Stomach (tissue), 9 donors: ENCODE results near the gene SNAP91. TPM values are rescaled to one million over a fixed set of nuclear protein-coding genes. Genes with fewer than 3 reads are reported as not detected.

Source experiments
- DNase-seq, 2 donors: peaks; one replicate each; pipeline versions ENCODE4 v3.0.0 to v3.0.0-alpha.2; 2013 to 2019
- H3K27ac ChIP-seq, 5 donors: fragments of 200-600 bp in 4 of 5; sonication (generic) in 4 of 5; one replicate each; pipeline ENCODE4 v1.5.1; 2013 to 2019; ENCODE audit warnings: mild to moderate bottlenecking in 1 of 5, moderate library complexity in 1 of 5
- H3K27me3 ChIP-seq, 3 donors: fragments of 200-600 bp; sonication (generic); one replicate each; pipeline ENCODE4 v1.5.1; 2017 to 2019; ENCODE audit warnings: mixed run types in 1 of 3
- H3K36me3 ChIP-seq, 4 donors: fragments of 200-600 bp; sonication (generic); 1 replicate in 3 of 4; 2 replicates in 1 of 4; pipeline ENCODE4 v1.5.1; 2016 to 2019
- H3K4me1 ChIP-seq, 4 donors: fragments of 200-600 bp; sonication (generic); one replicate each; pipeline ENCODE4 v1.5.1; 2016 to 2019
- H3K4me3 ChIP-seq, 4 donors: fragments of 200-600 bp; sonication (generic) in 3 of 4; one replicate each; pipeline ENCODE4 v1.5.1; 2016 to 2019; ENCODE audit warnings: mild to moderate bottlenecking in 1 of 4
- H3K9me3 ChIP-seq, 4 donors: fragments of 200-600 bp; sonication (generic); one replicate each; pipeline ENCODE4 v1.5.1; 2016 to 2019
- CTCF ChIP-seq, 7 experiments: fragments of 450-650 bp in 4 of 7; fragments of 200-600 bp in 3 of 7; sonication (generic) in 3 of 7; IDR thresholded peaks; one replicate each; pipeline ENCODE4 v1.5.1; 2016 to 2019; ENCODE audit warnings: antibody characterized with exemption in 7 of 7, control low read depth in 2 of 7, mild to moderate bottlenecking in 1 of 7
- EP300 ChIP-seq: sonication (generic); formaldehyde crosslinking; IDR thresholded peaks from one replicate; pipeline ENCODE4 v1.6.1; 2017; ENCODE audit warnings: antibody characterized with exemption
- POLR2A ChIP-seq, 4 donors: fragments of 450-650 bp; IDR thresholded peaks; one replicate each; pipeline ENCODE4 v1.6.1; 2016; ENCODE audit warnings: antibody characterized with exemption in 4 of 4, control low read depth in 2 of 4, mild to moderate bottlenecking in 1 of 4, moderate library complexity in 1 of 4
- POLR2AphosphoS5 ChIP-seq, 3 donors: sonication (generic); formaldehyde crosslinking; IDR thresholded peaks; one replicate each; pipeline ENCODE4 v1.6.1; 2016; ENCODE audit warnings: antibody characterized with exemption in 3 of 3
- WGBS, 5 donors: extraction: QIAGEN DNeasy Blood & Tissue Kit in 3 of 5; methylation state at CpG; one replicate each; pipeline versions ENCODE4 v1.1.5 to v1.1.7; 2013 to 2018; 5-methylcytosine and 5-hydroxymethylcytosine counted together
- intact Hi-C: fragments of 100-400 bp; cut with DNase I; formaldehyde crosslinking; loops from one replicate; pipeline ENCODE4 v1.15.1; 2023; ENCODE audit warnings: low total_unique reads
- polyA plus RNA-seq, 3 donors: library from polyadenylated mRNA; stranded (reverse); fragments of 200-250 nt; gene quantifications; one replicate each; pipeline ENCODE4 v1.2.3, GENCODE V29; 2013
- total RNA-seq, 5 donors: library from RNA; depleted of rRNA; stranded (reverse); fragments of >200 nt; gene quantifications; one replicate each; pipeline versions ENCODE4 v1.1.0 to v1.2.3, GENCODE V29; 2014 to 2016
- donor health status: healthy with polysubstance abuse.
- donor health status: Bipolar disorder and iron deficiency.
- donor health status: healthy.

SNAP91 gene
- total and polyA plus RNA-seq, 8 donors = 0.12 to 3.5 (median 0.41) TPM; not detected in 4

- TF ChIP-seq POLR2A (IDR thresholded peaks at IDR 0.05) (no peak), POLR2AphosphoS5 (IDR thresholded peaks at IDR 0.05) (no peak), EP300 (no peak), CTCF (IDR thresholded peaks at IDR 0.05) (peak in 5 of 7 experiments; percentile 59 to 79 (median 67))
Measured at GRCh38 chr6:83514866-83515466, 193.9 kb downstream of the SNAP91 start.

GRCh38 chr6:83514466-83514865 lies 194.4 kb downstream of the SNAP91 start:
- Histone ChIP-seq H3K27me3 (peaks cover 0 to 9% (median 0%) of the 10 kb centered on the region in 3 donors), H3K4me3 (no peak overlapping the region), H3K9me3 (no peaks in the 10 kb centered on the region), H3K4me1 (peaks cover 6 to 18% (median 14%) of the 10 kb centered on the region in 4 donors), H3K27ac (no peak overlapping the region), H3K36me3 (no peaks in the 10 kb centered on the region)
- WGBS, 5 donors = 33 to 58% (median 43%) methylated on average over 1 of the region's 1 CpG
- intact Hi-C loops = loop anchor here (5.0 kb wide), 2 partner anchors 97 to 292 kb away; no protein-coding TSS in a partner anchor
- no peak for DNase-seq
- TF ChIP-seq POLR2A (IDR thresholded peaks at IDR 0.05) (no peak), POLR2AphosphoS5 (IDR thresholded peaks at IDR 0.05) (no peak), CTCF (IDR thresholded peaks at IDR 0.05) (no peak), EP300 (no peak)

More at GRCh38 chr6:83514866-83515466, 193.9 kb downstream of the SNAP91 start:
- peak in 1 of 2 donors; percentile 84 for DNase-seq
- H3K36me3 ChIP-seq = no peaks in the 10 kb centered on the region
- H3K4me1 ChIP-seq = peaks cover 6 to 18% (median 14%) of the 10 kb centered on the region in 4 donors
- H3K27me3 ChIP-seq = peaks cover 0 to 9% (median 0%) of the 10 kb centered on the region in 3 donors
- no peak overlapping the region for H3K27ac ChIP-seq
- intact Hi-C loops = loop anchor here (5.0 kb wide), 2 partner anchors 98 to 293 kb away; no protein-coding TSS in a partner anchor
- 16 to 27% (median 17%) methylated on average over 4 of the region's 4 CpGs for WGBS, 5 donors
- H3K9me3 ChIP-seq = no peaks in the 10 kb centered on the region
- no peak overlapping the region for H3K4me3 ChIP-seq

- H3K36me3 ChIP-seq = no peaks in the 10 kb centered on the region
- no peak for TF ChIP-seq EP300
- TF ChIP-seq POLR2A (IDR thresholded peaks at IDR 0.05) = no peak
- TF ChIP-seq CTCF (IDR thresholded peaks at IDR 0.05) = peak in 5 of 7 experiments; percentile 23 to 57 (median 40)
- TF ChIP-seq POLR2AphosphoS5 (IDR thresholded peaks at IDR 0.05) = no peak
- peaks cover 0 to 9% (median 0%) of the 10 kb centered on the region in 3 donors for H3K27me3 ChIP-seq
- peak within 1 kb of the TSS in 1 of 5 donors; percentile 35 for H3K27ac ChIP-seq
- H3K4me3 ChIP-seq = peak within 1 kb of the TSS; percentile 37 to 54 (median 42)
- no peaks in the 10 kb centered on the region for H3K9me3 ChIP-seq
- WGBS, 5 donors = 1 to 3% (median 2%) methylated on average over 26 to 38 of the region's 38 CpGs
- intact Hi-C loops = loop anchor here (5.0 kb wide), 2 partner anchors 95 to 290 kb away; no protein-coding TSS in a partner anchor
- peak; percentile 47 to 88 for DNase-seq
- peaks cover 6 to 18% (median 14%) of the 10 kb centered on the region in 4 donors for H3K4me1 ChIP-seq
Measured at GRCh38 chr6:83511901-83512681, 196.8 kb downstream of the SNAP91 start, which contains the start of gene PRSS35. TSS of gene PRSS35 (plus strand) at chr6:83512534. CDS start at chr6:83523442, 10,908 bp downstream.

GRCh38 chr6:83511266-83511665 lies 197.6 kb downstream of the SNAP91 start:
- 67 to 79% (median 69%) methylated on average over 8 of the region's 8 CpGs for WGBS, 5 donors

More at GRCh38 chr6:83511266-83511665, 197.6 kb downstream of the SNAP91 start:
- intact Hi-C loops = loop anchor here (5.0 kb wide), 2 partner anchors 94 to 289 kb away; no protein-coding TSS in a partner anchor
- Histone ChIP-seq H3K27me3 (peaks cover 0 to 9% (median 0%) of the 10 kb centered on the region in 3 donors), H3K9me3 (no peaks in the 10 kb centered on the region), H3K27ac (no peak overlapping the region), H3K4me3 (no peak overlapping the region), H3K36me3 (no peaks in the 10 kb centered on the region), H3K4me1 (peaks cover 6 to 18% (median 14%) of the 10 kb centered on the region in 4 donors)
- TF ChIP-seq EP300 (no peak), CTCF (IDR thresholded peaks at IDR 0.05) (no peak)
- DNase-seq = peak in 1 of 2 donors; percentile 21
